NCI-H1092 treated with DMSO at 0.1 percent for 48 hours (cell line): ENCODE measurements around the gene R3HDM4.

ENCODE experiments used
- DNase-seq: peaks from one replicate; lab custom pipeline; 2025; lab: John Stamatoyannopoulos, UW

R3HDM4 gene

DNA sequence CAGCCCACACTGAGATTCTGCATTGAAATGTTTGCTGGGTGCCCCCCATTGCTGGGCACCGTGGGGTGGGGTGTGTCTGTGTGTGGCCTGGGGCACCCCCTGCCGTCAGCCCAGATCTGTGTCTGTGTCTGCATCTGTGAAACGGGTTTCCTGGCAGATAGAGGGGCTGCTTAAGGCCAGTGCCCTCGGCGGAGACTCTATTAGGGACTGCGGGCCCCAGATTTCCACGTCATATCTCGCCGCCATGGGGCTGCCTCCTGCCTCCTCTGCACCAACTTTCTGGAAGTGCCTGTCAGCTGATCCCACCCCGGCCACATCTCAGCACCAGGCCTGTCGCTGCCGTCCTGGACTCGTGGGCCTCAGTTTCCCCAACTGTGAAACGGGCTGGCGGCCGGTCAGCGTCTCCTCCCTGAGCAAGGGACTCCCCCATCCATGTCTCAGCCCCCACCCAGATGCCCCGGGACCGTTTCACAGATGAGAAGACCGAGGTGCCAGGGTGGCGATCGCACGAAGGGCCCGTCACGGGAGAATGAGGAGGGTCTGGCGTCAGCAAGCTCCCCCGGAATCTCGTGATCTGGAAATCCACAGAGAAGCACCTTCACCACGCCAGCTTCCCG, 34.2 kb upstream of the R3HDM4 start:
- DNase-seq: no peak

DNA sequence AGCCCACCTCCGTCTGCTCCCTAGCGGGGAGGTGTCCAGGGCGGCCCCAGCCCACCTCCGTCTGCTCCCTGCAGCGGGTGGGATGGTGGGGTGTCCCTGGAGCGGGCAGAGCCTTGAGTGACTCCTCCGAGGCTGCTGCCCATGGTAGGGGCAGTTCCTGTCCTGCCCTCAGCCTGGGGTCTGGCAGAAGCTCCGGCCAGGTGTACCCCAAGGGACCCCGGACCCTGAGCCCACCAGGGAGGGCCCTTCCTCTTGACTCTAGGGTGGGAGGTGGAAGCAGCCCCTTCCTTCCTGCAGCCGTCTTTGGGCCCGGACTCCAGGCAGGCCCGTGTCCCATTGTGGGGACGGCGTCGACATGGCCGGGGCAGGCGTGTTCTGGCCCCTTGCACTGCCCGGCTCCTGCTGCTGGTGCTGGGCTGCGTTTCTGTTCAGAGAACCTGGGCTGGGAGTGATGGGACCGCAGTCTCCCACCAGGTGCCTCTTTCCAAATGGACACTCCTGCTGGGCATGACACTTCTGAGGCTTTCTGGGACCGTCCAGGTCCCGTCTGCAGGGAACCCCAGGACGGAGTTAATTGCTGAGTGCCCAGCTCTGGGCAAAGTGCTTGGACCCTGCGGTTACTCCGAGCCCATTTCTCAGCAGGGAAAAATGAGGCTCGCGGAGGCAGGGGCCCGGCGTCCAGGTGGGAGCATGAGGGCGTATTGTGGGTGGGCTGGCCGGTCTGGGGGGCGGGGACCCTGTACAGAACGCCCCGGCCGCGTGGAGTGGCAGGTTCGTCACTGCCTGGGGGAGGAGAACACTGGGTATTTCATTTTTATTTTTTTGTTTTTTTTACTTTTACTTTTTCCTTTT, 32.6 kb upstream of the R3HDM4 start:
- no peak for DNase-seq

DNA sequence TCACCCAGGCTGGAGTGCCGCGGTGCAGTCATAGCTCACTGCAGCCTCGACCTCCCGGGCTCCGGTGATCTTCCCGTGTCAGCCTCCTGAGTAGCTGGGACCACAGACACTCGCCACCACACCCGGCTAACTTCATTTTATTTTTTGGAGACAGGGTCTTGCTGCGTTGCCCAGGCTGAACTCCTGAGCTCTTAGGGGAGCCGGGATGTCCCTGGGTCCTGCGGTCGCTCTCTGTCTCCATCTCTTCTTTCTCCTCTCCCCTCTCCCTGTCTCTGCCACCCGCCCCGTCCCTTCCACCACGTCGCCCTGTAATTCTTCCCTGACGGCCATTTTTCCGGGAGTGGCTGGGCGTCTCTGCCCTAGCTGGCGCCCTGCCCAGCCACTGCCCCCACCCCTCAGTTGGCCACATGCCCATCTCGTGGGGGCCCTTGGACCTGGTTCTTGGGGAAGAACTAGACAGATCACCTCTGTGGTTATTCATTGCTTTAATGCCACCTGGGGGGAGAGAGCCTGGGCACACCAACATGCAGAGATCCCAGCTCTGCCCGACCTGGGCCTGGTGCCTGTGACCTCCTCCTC, 31.7 kb upstream of the R3HDM4 start:
- DNase-seq: peak; percentile 18

DNA sequence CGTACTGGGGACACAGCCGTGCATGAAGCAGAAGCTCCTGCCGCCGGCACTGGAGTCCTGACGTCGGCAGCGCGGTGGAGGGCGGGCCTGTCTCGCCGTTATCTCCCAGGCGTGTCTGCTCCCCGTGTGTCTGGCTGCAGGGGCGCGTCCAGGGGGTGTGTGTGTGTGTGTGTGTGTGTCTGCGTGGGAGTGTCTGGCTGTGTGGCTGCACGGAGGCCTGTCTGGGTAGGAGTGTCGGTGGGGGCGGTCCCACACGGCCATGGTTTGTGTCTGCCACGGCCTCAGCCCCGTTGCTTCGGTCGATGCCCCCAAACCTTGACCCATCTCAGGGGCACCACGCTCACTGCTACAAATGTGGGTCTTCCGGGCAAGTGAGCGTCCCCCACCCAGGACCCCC, 31.1 kb upstream of the R3HDM4 start:
- DNase-seq: no peak

DNA sequence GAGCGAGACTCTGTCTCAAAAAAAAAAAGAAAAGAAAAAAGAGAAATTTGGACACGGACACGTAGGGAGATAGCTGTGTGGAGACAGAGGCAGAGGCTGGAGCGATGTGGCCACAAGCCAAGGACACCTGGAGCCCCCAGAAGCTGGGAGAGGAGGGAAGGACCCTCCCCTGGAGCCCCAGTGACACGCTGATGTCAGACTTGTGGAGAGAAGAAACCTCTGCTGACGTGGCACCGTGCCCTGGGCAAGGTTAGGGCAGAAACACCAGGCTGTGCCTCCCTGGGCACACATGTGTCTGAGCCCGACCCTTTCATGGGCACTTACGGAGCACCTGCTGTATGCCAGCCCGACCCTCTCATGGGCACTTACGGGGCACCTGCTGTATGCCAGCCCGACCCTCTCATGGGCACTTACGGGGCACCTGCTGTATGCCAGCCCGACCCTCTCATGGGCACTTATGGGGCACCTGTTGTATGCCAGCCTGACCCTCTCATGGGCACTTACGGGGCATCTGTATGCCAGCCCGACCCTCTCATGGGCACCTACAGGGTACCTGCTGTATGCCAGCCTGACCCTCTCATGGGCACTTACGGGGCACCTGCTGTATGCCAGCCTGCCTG, 30.6 kb upstream of the R3HDM4 start:
- no peak for DNase-seq

DNA sequence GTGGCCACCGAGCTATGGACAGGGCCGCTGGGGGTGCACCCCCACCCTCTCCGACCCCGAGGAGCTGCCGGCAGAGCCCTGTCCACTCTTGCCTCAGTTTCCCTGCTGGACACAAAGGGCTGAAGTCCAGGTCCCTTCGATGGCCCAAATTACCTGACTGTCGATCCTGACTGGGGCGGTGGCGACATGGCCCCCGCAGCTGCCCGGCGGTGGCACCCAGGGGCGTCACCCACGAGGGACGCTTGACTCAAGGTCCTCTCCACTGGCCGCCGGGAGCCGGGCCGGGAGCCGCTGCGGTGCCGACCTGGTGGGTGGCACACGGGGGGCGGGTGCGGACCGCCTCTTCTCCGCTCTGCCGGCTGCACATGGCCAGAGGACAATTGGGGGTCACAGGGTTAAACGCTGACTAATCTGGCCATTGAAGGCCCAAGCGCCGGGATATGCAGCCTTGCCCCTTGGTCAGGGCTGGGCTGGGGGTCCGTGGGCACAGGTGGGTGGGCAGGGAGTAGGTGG, 29.2 kb upstream of the R3HDM4 start:
- DNase-seq: no peak

DNA sequence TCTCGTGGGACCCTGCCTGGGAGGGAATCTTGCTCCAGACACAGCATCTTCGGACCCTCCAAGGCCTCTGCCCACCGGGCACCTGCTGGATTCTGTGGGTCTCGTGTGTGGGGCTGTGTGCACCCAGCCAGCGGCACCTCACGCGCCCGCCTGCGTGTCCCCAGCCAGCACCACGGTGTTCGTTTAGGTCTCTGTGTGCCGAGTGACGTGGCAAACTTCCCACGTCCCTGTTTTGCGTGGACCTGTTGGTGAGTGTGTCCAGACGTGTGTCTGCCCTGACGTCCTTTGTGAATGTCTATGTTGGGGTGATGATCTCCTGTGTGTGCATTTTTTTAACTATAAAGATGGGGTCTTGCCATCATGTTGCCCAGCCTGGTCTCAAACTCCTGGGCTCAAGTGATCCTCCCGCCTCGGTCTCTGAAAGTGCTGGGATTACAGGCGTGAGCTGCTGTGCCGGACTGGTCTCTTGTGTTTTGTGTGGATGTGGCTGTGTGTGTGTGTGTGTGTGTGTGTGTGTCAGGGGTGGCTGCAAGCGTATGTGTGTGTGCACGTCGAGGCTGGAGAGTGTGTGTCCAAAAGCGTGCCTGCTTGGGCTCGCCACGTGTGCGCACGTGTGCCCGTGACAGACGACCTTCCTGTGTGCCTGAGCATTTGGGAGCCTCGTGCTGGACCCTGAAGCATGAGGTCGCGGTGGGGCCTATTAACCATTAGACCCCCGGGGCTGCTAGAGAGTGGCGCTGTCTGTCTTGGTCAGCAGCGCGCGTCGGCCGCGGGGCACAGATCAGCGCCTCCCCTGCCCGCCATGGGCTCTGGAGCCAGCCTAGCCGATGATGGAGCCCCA, 28.5 kb upstream of the R3HDM4 start:
- no peak for DNase-seq

DNA sequence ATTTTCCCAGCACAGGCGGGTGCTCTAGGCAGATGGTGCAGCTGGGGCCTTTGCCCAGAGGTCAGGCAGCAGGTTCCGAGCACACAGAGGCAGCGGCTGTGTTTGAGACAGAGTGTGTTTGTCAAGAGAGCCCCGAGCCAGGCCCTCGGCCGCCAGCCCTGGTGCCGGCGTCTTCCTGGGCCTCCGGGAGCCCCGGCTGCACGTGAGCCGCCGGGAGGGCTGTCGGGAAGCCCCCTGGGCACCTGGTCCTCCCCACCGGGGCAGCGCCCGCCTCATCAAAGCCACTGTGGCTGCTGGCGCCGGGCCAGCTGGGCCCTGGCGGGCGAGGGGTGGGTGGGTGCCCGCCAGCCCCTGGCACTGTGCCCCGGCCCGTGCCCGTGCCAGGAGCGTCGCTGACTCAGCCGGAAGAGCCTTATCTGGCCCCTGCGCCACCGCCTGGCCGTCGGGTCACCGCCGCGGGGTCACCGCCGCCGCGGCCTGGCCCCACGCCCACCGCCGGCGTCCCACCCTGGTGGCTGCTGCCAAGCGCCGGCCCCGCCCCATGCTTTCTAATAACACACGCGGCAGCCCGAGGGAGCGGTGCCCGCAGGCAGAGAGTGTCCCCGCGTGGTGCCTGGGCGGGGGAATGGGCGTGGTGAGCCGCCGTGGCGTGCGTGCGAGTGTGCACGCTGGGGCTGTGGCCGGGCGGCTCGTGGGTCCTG, 27.7 kb upstream of the R3HDM4 start:
- DNase-seq: peak; percentile 97

DNA sequence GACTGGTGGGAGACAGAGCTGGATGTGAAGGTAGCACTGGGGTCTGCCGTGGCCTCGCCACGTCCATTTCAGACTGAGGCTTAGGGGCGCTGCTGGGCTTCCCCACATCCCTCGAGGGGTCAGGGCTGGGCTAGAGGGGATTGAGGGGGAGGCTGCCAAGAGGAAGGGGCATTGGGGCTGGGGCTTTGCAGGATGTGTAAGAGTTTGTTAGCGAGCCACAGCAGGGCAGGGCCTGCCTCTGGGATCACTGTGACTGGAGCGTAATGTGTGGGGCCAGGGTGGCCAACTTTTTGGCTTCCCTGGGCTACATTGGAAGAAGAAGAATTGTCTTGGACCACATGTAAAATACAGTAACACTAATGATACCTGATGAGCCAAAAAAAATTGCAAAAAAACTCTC, 26.9 kb upstream of the R3HDM4 start:
- DNase-seq: no peak

DNA sequence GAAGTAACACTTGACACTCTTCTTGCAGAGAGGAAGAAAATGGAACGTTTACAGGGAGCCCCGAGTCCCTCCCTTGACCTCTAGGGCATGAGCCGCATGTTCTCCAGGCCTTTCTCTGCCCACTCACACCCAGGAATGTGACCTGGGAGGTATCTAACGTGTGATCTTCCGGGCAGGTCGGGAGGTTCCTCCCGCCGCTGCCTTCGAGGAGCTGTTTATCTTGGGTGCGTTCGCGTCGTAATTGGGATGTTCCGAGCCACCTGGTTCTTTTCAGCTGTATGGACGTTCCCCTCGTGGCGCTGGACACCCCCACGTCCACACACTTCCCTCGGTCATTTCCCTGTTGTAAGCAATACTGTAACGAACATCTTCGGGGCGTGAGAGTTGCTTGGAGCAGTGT, 26.4 kb upstream of the R3HDM4 start:
- DNase-seq: no peak

DNA sequence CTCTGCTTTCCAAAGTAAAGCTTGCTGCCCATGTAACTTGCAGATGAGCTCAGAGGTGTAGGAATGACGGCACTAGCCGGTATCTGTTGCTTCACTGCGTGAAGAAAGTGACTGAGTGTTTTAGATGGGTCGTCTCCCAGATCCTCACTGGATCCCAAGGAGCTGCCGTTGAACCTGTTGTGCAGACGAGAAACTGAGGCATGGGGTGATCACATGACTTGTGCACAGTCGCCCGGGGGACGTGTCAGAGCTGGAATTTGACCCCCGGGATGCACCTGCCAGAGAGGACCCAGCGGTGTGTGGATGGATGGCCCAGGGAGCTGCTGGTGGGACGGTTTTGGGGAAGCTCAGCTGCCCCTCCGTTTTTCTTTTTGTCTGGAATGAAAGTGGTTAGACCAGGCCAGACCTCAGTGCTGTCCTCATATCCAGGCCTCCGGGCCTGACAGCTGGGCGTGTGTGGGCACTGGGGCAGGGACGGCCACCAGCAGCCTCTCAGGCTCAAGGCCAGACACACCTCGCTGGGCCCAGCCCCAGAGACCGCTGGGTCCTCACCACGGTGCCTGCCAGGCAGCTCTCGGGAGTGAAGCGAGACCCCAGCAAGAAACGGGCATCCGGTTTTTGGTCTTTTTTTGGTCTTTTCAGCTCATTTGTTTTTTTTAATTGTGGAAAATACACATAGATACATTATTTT, 25.4 kb upstream of the R3HDM4 start:
- no peak for DNase-seq

DNA sequence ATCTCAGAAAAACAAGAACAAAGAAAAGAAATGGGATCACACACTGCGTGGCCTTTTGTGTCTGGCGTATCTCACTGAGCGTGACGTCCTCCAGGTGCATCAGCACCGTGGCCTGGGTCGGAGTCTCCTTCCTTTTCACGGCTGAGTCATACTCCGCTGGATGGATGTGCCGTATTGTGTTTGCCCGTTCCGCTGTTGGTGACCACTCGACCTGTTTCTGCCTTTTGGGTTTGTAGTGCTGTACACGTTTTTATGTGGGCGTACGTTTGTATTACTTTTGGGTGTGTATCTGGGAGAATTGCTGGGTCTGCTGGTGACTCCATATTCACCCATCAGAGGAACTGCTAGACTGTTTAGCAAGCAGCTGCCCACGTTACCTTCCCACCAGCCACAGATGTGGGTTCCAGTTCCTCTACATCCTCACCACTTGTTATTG, 24.3 kb upstream of the R3HDM4 start:
- DNase-seq: no peak

DNA sequence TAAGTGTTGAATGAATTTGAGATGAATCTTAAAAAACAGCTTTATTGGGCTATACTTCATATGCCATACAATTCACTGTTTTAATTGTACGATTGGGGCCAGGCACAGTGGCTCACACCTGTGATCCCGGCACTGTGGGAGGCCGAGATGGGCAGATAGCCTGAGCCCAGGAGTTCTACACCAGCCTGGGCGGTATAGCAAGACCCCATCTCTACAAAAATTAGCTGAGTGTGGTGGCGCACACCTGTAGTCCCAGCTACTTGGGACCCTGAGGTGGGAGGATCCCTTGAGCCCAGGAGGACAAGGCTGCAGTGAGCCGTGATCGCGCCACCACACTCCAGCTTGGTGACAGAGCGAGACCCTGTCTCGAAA, 23.1 kb upstream of the R3HDM4 start:
- no peak for DNase-seq

DNA sequence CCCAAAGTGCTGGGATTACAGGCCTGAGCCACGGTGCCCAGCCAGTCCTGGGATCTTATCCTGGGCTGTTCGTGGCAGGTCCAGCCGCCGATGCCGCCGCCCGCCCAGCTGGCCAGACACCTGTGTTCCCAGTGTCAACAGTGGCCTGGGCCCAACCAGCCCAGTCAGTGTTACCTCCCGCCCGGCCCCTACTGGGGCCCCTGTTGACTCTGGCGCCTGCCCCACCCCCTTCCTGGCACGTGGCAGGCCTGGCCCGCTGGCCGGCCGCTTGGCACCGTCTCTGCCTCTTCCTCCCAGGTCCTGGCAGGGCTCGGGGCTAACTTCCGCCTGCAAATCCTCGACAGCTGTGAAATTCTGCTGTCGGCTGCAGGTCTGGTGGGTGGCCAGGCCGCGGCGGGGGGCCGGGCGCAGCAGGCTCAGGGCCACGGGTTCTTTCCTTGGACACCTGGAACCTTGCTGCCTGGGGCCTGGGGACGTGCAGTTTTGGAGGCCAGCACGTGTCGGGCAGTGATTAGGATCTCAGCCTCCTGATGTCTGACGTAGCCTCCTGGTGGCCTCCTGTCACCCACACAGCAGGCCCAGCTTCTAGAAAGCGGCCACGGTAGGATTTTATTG, 22.0 kb upstream of the R3HDM4 start:
- DNase-seq: peak; percentile 93

DNA sequence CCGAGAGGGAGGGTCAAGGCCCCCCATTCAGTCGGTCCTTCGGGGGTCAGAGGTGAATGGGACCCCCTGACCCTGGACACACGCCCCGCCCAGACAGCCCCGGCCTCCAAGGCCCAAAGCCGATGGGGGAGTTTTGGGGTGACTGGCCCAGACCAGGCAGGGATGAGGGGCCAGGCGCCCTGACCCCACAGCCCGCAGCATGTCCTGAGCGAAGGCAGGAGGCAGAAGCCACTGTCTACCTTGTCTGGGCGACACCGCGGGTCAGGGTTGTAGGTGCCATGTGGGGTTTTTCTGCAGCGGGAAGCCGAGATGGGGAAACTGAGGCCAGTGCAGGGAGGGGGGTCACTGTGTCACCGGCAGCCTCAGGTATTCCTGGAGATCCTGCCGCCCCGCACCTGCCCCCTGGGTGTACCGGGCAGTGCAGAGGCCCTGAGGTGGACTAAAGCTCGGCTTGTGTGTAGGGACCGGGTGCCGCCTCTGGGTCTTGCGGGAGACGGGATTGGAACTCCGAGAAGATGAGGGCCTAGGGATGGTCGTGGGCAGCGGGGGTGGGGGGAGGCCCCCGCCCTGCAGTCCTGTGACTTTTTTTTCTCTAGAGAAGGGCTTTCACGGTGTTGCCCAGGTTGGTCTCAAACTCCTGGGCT, 21.3 kb upstream of the R3HDM4 start:
- no peak for DNase-seq

DNA sequence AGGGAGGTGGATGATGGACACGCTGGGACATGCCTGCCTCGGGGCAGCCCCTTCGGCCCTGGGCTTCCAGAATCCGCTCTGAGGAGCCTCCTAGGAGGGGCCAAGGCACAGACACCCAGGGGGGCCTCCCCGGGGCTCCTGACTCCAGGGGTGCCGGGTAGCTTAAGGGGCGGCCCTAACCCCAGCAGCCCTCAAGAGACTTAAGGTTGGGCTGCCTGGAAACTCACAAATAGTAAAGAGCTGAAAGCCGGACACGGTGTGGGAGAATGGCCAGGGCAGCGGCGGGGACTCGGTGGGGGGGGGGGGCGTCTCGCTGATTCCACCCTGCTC, 20.5 kb upstream of the R3HDM4 start:
- no peak for DNase-seq

DNA sequence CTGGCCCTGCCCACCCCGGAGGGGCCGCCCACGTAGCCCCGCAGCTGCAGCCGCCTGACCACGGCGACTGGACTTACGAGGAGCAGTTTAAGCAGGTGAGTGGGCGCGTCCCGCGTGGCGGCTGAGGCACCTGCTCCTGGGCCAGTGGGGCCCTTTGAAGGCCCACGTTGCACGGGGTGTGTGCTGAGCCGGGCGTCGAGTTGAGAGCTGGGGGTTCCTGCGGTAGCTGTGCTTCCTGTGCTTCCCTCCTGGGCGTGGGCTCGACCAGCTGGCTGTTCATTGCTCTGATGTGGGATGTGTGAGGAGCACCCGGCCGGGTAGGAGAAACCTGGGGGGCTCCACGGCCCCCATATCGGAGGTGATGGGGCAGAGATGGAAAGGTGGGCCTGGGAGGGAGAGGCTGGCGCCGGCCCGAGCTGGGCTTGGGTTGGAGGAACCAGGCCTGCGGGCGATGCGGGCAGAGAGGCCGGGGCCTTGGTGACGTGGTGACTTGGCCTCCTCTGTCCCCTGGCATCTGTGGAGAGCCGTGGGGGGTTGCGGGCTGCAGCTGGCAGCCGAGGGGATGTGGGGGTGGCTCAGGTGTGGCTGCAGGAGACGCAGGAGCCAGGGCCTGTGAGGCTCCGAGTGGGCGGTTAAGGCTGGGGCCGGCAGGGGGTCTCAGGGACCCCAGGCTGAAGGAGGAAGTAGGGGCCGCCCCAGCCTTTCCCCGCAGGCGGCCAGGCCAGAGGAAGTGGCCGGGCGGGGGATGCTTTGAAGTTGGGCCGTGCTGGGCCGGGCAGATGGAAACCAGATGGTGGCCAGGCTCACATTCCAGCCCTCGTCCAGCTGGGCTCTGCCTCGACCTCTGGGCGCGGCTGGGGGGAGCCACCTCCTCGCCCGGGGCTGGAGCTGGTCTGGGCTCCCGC, 19.9 kb upstream of the R3HDM4 start:
- DNase-seq: no peak

DNA sequence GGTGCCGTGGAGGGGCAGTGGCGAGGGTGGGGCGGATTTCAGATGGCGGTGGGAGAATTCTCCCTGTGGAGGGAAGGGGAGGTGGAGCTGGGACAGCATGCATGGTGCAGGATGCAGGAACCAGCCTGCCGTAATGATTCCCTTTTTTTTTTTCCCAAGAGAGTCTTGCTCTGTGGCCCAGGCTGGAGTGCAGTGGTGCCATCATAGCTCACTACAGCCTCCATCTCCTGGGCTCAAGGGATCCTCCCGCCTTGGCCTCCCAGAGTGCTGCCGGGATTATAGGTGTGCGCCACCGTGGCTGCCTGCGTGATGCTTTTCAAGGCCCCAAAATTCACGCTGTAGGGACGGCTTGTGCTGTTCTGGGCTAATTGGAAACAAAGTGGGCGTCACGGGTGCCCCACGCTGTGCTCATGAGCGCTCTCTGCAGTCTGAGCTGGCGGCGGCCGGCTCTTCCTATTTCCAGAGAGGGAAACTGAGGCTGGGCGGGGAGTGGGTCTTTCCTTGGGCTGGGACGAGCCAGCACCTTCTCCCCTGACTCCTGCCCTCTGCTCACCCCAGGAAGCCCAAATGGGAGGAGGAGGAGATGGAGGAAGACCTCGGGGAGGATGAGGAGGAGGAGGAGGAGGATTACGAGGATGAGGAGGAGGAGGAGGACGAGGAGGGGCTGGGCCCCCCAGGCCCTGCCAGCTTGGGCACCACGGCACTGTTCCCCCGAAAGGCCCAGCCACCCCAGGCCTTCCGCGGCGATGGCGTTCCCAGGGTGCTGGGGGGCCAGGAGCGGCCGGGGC, 19.0 kb upstream of the R3HDM4 start:
- DNase-seq: no peak
